ENCODE data around the gene THAP4.

GRCh38 chr2:241535871-241536655 lies 100.9 kb downstream of the THAP4 start:
- TF ChIP-seq POLR2A (IDR thresholded peaks at IDR 0.05; ENCODE audit: low read length) (no peak), GATA1 (IDR thresholded peaks at IDR 0.05; ENCODE audit: low read depth, low read length) (no peak)
